K562 (cell line): ENCODE measurements around the gene MBD6. TPM values are rescaled to one million over a fixed set of nuclear protein-coding genes. Genes with fewer than 3 reads are reported as not detected.

ENCODE experiments used
- ATAC-seq: fragments of 200-7000 bp; cut with Tn5 transposase; 3 replicates; pipeline ENCODE4 v1.9.1; 2020; ENCODE audit warnings: moderate library complexity
- BruUV-seq: library from RNA; stranded (reverse); fragments of 400-500 nt; replicated peaks from 2 replicates; lab custom pipeline; 2021; lab: Mats Ljungman, UMichigan
- CTCF ChIA-PET: fragments of 300-600 bp; formaldehyde crosslinking; extraction: SDS; loops from one replicate; lab custom pipeline; 2021; ENCODE audit warnings: low intra/inter-chr PET ratio; lab: Yijun Ruan, JAX
- POLR2A ChIA-PET: fragments of 300-600, 350-650 bp; sonication (Branson Sonifier 250); formaldehyde crosslinking; extraction: SDS; loops from one replicate; lab custom pipeline; 2021; ENCODE audit warnings: antibody characterized with exemption, inconsistent platforms; lab: Yijun Ruan, JAX
- DNase-seq, 4 experiments: peaks; one replicate each; pipeline versions ENCODE4 v3.0.0 to v3.0.0-alpha.2; 2011 to 2018; ENCODE audit warnings: low spot score in 3 of 4, mixed read lengths in 3 of 4; ENCODE audit errors: extremely low read depth in 1 of 4
- FAIRE-seq: peaks from 2 replicates; lab custom pipeline; 2011; peaks lifted over from hg19 to GRCh38; lab: Jason Lieb, UNC
- H2AFZ ChIP-seq: 2 replicates; pipeline ENCODE4 v1.6.0; 2011; ENCODE audit warnings: low read depth, low read length, control low read depth, inconsistent platforms
- H3K27ac ChIP-seq: fragments of 200-600 bp; 3 replicates; pipeline ENCODE4 v1.8.0; 2011; ENCODE audit warnings: low read depth, mild to moderate bottlenecking, control low read depth, inconsistent platforms, low read length, moderate library complexity, mixed read lengths; ENCODE audit errors: extremely low read depth
- H3K27me3 ChIP-seq, 2 experiments: fragments of 300-600 bp in 1 of 2; 2 replicates in 1 of 2; 3 replicates in 1 of 2; pipeline versions ENCODE4 v1.6.0 to v1.8.0; 2011; ENCODE audit warnings: inconsistent platforms in 2 of 2, low read length in 2 of 2, mild to moderate bottlenecking in 1 of 2, mixed read lengths in 1 of 2, moderate library complexity in 1 of 2; ENCODE audit not compliant: control insufficient read depth in 2 of 2, insufficient read depth in 2 of 2
- H3K36me3 ChIP-seq: fragments of 300-600 bp; 3 replicates; pipeline ENCODE4 v1.8.0; 2011; ENCODE audit warnings: mild to moderate bottlenecking, low read length, inconsistent platforms; ENCODE audit not compliant: control insufficient read depth, insufficient read depth
- H3K4me1 ChIP-seq, 2 experiments: fragments of 200-600 bp in 1 of 2; replicated peaks in 1 of 2; 2 replicates in 1 of 2; 3 replicates in 1 of 2; pipeline versions ENCODE4 v1.5.1 to v1.8.0; 2011; ENCODE audit warnings: inconsistent platforms in 2 of 2, low read length in 2 of 2, mild to moderate bottlenecking in 1 of 2, mixed read lengths in 1 of 2, moderate library complexity in 1 of 2; ENCODE audit not compliant: control insufficient read depth in 2 of 2, insufficient read depth in 2 of 2
- H3K4me2 ChIP-seq: 2 replicates; pipeline ENCODE4 v1.6.1; 2011; ENCODE audit warnings: low read length, control low read depth, inconsistent platforms, mixed read lengths; ENCODE audit not compliant: insufficient read depth
- H3K4me3 ChIP-seq: fragments of 200-600 bp; sonication (generic), shearing (Covaris generic); 2 replicates; pipeline ENCODE4 v1.5.1; 2016; ENCODE audit warnings: control low read depth, inconsistent platforms
- H3K79me2 ChIP-seq: fragments of 200-600 bp; 3 replicates; pipeline ENCODE4 v1.8.0; 2011; ENCODE audit warnings: low read length, inconsistent platforms; ENCODE audit not compliant: control insufficient read depth, insufficient read depth
- H3K9ac ChIP-seq, 2 experiments: 2 replicates each; pipeline versions ENCODE4 v1.6.0 to v1.6.1; 2011; ENCODE audit warnings: low read depth in 2 of 2, low read length in 2 of 2, control low read depth in 1 of 2, inconsistent platforms in 1 of 2, mild to moderate bottlenecking in 1 of 2, mixed read lengths in 1 of 2; ENCODE audit not compliant: insufficient read depth in 1 of 2
- H3K9me1 ChIP-seq: one replicate; pipeline ENCODE4 v1.6.0; 2011; ENCODE audit warnings: inconsistent platforms, mild to moderate bottlenecking, low read length, moderate library complexity; ENCODE audit not compliant: control insufficient read depth, insufficient read depth
- H3K9me3 ChIP-seq: replicated peaks from 2 replicates; pipeline ENCODE4 v1.5.1; 2011; ENCODE audit warnings: low read depth, low read length, inconsistent platforms; ENCODE audit not compliant: control insufficient read depth, insufficient read depth
- H4K20me1 ChIP-seq: replicated peaks from 2 replicates; pipeline ENCODE4 v1.6.1; 2011; ENCODE audit warnings: low read length, inconsistent platforms, mixed read lengths; ENCODE audit not compliant: control insufficient read depth, insufficient read depth
- ARID2 ChIP-seq: fragments of 450-650 bp; IDR thresholded peaks from 2 replicates; pipeline ENCODE4 v1.6.1; 2017; ENCODE audit warnings: antibody characterized with exemption, mild to moderate bottlenecking
- DMBX1 ChIP-seq: fragments of 250-450 bp; sonication (Bioruptor Pico); IDR thresholded peaks from 2 replicates; pipeline ENCODE4 v1.8.0; 2022; ENCODE audit warnings: inconsistent platforms, mild to moderate bottlenecking, moderate library complexity, borderline replicate concordance
- FOXK2 ChIP-seq, 2 experiments: fragments of 450-650 bp; IDR thresholded peaks in 1 of 2; conservative IDR thresholded peaks in 1 of 2; 2 replicates each; pipeline ENCODE4 v1.6.1; 2016; ENCODE audit warnings: low read depth in 2 of 2, mild to moderate bottlenecking in 1 of 2
- HDAC1 ChIP-seq, 2 experiments: fragments of 450-650 bp; IDR thresholded peaks; 2 replicates each; pipeline ENCODE4 v1.6.1; 2016 to 2017; ENCODE audit warnings: inconsistent platforms in 1 of 2, mild to moderate bottlenecking in 1 of 2, moderate library complexity in 1 of 2
- HLTF ChIP-seq: fragments of 450-650 bp; IDR thresholded peaks from 2 replicates; pipeline ENCODE4 v1.6.1; 2016
- MEIS2 ChIP-seq: fragments of 450-650 bp; IDR thresholded peaks from 2 replicates; pipeline ENCODE4 v1.6.1; 2014; ENCODE audit warnings: mild to moderate bottlenecking; ENCODE audit not compliant: partially characterized antibody
- NFRKB ChIP-seq: fragments of 450-650 bp; IDR thresholded peaks from 2 replicates; pipeline ENCODE4 v1.6.1; 2016; ENCODE audit warnings: low read depth
- RBFOX2 ChIP-seq: fragments of 200-400 bp; formaldehyde crosslinking; IDR thresholded peaks from 2 replicates; pipeline ENCODE4 v1.6.1; 2017; ENCODE audit warnings: low read depth, mild to moderate bottlenecking, low read length, moderate library complexity
- SMARCA5 ChIP-seq: fragments of 450-650 bp; IDR thresholded peaks from 2 replicates; pipeline ENCODE4 v1.6.1; 2016
- SRF ChIP-seq, 2 experiments: fragments of 250-450, 450-650 bp in 1 of 2; sonication (Bioruptor Pico) in 1 of 2; sonication (generic) in 1 of 2; formaldehyde crosslinking; IDR thresholded peaks; 2 replicates each; pipeline versions ENCODE4 v1.5.0 to v1.5.1; 2020 to 2022; ENCODE audit warnings: mild to moderate bottlenecking in 1 of 2, missing genetic modification reagents in 1 of 2
- ZFX ChIP-seq: sonication (generic); formaldehyde crosslinking; IDR thresholded peaks from 2 replicates; pipeline ENCODE4 v1.8.0; 2022; ENCODE audit warnings: mild to moderate bottlenecking, missing genetic modification reagents, moderate library complexity
- ZNF717 ChIP-seq: fragments of 250-450 bp; sonication (Bioruptor Pico); IDR thresholded peaks from 2 replicates; pipeline ENCODE4 v1.5.0; 2021
- WGBS: fragments of 100-300 bp; shearing (Covaris generic); methylation state at CpG from one replicate; pipeline ENCODE4 v1.1.6; 2016; ENCODE audit warnings: low coverage, mixed read lengths; ENCODE audit not compliant: insufficient coverage; ENCODE audit errors: missing lambda C conversion rate; 5-methylcytosine and 5-hydroxymethylcytosine counted together
- in situ Hi-C: fragments of 300-500 bp; cut with MboI; formaldehyde crosslinking; loops from 4 replicates; pipeline ENCODE4 v1.15.0; 2018; ENCODE audit warnings: inconsistent platforms, mixed read lengths
- intact Hi-C: fragments of 100-400 bp; cut with micrococcal nuclease; formaldehyde crosslinking; loops from 2 replicates; pipeline ENCODE4 v1.14.2; 2022
- polyA plus RNA-seq, 8 experiments: library from polyadenylated mRNA; depleted of rRNA in 4 of 8; stranded (reverse) in 5 of 8; unstranded in 3 of 8; fragments of >200 nt; fragmentation: Nextera tagmentation in 2 of 8; fragmentation: Illumina TruSeq in 1 of 8; extraction: Ambion mirVana in 2 of 8; extraction: Trizol in 1 of 8; gene quantifications; 2 replicates each; pipeline versions ENCODE4 v1.2.1 to v1.2.3, GENCODE V29; 2011 to 2014; ENCODE audit warnings: inconsistent platforms in 1 of 8, missing spikeins in 1 of 8
- total RNA-seq, 7 experiments: library from RNA; depleted of rRNA in 6 of 7; stranded (reverse); fragments of >200 nt in 6 of 7; fragmentation: Illumina TruSeq in 2 of 7; extraction: Trizol in 2 of 7; gene quantifications; 2 replicates each; pipeline versions ENCODE4 v1.2.1 to v1.2.3, GENCODE V29; 2011 to 2021; ENCODE audit warnings: low replicate concordance in 1 of 7
- TF ChIP-seq, protein P1 (sequence below), 3 experiments: fragments of 200-800 bp in 1 of 3; fragments of 250-450 bp in 1 of 3; fragments of 450-650 bp in 1 of 3; sonication (Bioruptor Pico) in 1 of 3; sonication (Bioruptor generic) in 1 of 3; formaldehyde crosslinking in 1 of 3; IDR thresholded peaks; 2 replicates each; pipeline versions ENCODE4 v1.6.1 to v1.8.0; 2016 to 2022; ENCODE audit warnings: mild to moderate bottlenecking in 2 of 3, missing genetic modification characterization in 2 of 3, missing compliant biosample characterization in 1 of 3, moderate library complexity in 1 of 3
- TF ChIP-seq, protein P2 (sequence below): fragments of 250-450 bp; sonication (Bioruptor Pico); IDR thresholded peaks from 2 replicates; pipeline ENCODE4 v1.5.0; 2021

MBD6 gene
- total and polyA plus RNA-seq, 9 of the 15 experiments (the other 6 are each of a cell fraction or from before 2014, with no cell fraction given): 2.0 to 54.8 (median 3.8) TPM

DNA sequence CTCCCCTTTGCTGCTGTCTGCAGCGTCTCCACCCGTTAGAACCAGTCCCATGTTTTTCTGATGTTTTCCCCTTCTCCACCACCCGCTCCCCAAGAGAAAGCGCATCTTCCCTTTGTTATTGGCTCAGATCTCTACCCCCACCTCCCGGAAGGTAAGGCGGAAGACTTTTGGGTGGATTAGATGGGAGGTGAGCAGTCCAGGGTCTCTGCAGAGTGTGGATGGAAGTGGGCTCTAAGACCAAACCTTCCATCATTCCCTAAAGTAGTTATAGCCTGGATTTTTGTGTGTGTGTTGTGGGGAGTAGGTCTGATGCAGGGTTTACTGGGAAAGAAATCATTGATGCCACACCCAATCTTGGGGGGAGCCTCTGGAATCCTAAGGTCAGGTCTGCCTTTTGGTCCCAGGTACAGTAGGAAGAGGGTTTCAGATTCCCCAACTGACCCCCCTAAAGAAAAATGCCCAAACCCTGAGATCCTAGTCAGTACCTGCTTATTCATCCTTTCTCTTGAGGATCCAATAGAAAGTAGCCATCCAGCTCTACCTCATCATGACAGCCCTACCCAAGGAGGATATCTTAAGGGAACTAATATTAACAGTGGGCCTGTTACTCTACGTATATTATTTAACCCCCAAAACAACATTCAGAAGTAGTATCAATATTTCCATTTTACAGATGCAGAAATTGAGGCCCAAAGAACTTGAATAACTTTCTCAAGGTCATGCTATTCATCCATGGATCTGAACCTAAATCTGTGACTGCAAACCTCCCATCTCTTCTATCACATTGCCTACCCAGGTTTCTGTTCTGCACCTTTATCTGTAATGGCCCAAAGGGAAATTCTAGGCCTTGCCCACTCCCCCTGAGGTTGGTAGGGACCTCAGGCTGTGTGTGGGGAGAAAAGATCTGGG, 28.3 kb downstream of the MBD6 start (continued):
- TF ChIP-seq ARID2 (no peak), ZNF717 (CRISPR knock-in tag) (no peak)

DNA sequence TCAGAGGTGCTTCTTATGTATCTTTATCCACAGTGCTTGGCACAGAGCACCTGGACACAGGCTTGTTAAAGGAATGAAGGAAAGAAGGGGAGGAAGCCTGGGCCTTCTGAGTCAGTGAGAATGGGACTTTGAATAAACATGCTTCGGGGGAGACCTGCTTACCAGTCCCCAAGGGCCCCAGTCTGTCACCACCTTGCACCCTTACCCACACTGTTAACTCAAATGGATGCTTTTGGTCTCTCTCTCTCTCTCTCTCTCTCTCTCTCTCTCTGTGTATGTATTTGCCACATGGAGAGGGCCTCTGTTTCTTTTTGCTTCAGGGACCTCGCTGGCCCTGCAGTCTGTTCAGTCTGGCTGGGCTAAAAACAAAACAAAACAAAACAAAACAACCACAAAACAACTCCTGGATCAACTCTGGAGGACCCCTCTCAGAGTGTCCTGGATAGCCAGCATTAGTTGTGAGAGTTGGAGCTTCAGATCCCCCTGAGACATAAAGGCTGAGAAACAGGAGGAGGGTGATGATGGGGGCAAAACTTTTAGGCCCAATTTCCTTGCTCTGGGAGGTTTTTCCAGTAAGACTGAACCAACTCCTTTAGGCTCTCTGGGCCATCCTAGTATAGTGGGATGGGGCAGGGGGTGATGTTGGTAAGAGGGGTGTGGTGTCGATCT, 29.1 kb downstream of the MBD6 start:
- peak overlapping the region; percentile 90 for H3K27ac ChIP-seq
- 0 out of 4 replicates have a peak, but pooled peaks of 1 of the 2 experiments have one; percentile 6 for TF ChIP-seq SRF (CRISPR knock-in tag; IDR thresholded peaks at IDR 0.05)
- TF ChIP-seq HDAC1 (IDR thresholded peaks at IDR 0.05): 0 out of 4 replicates have a peak, but pooled peaks of 1 of the 2 experiments have one; percentile 9
- TF ChIP-seq RBFOX2: 0 out of 2 replicates have a peak, but pooled peaks have one; percentile 27
- peak; percentile 54 for TF ChIP-seq ZFX (CRISPR knock-in tag)
- TF ChIP-seq FOXK2 (conservative IDR thresholded peaks at IDR 0.05 in 1 of 2, IDR thresholded peaks at IDR 0.05 in 1 of 2; ENCODE audit: low read depth in 2 of 2): 0 out of 4 replicates have a peak, but pooled peaks of 1 of the 2 experiments have one; percentile 14
- TF ChIP-seq, protein P1, sequence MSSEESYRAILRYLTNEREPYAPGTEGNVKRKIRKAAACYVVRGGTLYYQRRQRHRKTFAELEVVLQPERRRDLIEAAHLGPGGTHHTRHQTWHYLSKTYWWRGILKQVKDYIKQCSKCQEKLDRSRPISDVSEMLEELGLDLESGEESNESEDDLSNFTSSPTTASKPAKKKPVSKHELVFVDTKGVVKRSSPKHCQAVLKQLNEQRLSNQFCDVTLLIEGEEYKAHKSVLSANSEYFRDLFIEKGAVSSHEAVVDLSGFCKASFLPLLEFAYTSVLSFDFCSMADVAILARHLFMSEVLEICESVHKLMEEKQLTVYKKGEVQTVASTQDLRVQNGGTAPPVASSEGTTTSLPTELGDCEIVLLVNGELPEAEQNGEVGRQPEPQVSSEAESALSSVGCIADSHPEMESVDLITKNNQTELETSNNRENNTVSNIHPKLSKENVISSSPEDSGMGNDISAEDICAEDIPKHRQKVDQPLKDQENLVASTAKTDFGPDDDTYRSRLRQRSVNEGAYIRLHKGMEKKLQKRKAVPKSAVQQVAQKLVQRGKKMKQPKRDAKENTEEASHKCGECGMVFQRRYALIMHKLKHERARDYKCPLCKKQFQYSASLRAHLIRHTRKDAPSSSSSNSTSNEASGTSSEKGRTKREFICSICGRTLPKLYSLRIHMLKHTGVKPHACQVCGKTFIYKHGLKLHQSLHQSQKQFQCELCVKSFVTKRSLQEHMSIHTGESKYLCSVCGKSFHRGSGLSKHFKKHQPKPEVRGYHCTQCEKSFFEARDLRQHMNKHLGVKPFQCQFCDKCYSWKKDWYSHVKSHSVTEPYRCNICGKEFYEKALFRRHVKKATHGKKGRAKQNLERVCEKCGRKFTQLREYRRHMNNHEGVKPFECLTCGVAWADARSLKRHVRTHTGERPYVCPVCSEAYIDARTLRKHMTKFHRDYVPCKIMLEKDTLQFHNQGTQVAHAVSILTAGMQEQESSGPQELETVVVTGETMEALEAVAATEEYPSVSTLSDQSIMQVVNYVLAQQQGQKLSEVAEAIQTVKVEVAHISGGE (CRISPR knock-in tag; IDR thresholded peaks at IDR 0.05): peak in 1 of 3 experiments; percentile 6; a peak in 1 of 6 replicates
- 0 out of 2 replicates have a peak, but pooled peaks have one; percentile 13 for TF ChIP-seq NFRKB
- no peak for TF ChIP-seq SMARCA5
- TF ChIP-seq, protein P2, sequence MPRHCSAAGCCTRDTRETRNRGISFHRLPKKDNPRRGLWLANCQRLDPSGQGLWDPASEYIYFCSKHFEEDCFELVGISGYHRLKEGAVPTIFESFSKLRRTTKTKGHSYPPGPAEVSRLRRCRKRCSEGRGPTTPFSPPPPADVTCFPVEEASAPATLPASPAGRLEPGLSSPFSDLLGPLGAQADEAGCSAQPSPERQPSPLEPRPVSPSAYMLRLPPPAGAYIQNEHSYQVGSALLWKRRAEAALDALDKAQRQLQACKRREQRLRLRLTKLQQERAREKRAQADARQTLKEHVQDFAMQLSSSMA (CRISPR knock-in tag): no peak
- 0 out of 2 replicates have a peak, but pooled peaks have one; percentile 65 for TF ChIP-seq HLTF
- TF ChIP-seq MEIS2: peak; percentile 7
- no peak for TF ChIP-seq DMBX1 (CRISPR knock-in tag)

More for the DNA sequence above, 29.1 kb downstream of the MBD6 start:
- H3K4me1 ChIP-seq: peaks cover 52 to 61% of the 10 kb centered on the region in 2 experiments
- H3K4me3 ChIP-seq: peak overlapping the region; percentile 69
- H4K20me1 ChIP-seq: no peaks in the 10 kb centered on the region
- no peaks in the 10 kb centered on the region for H3K27me3 ChIP-seq
- H3K36me3 ChIP-seq: peaks cover 14% of the 10 kb centered on the region
- ChIA-PET CTCF (no interaction called here), POLR2A (interaction anchor here (0.5 to 4.2 kb wide), 12 partner anchors 9 to 241 kb away, joined by 3 to 38 read pairs (median 4); partner anchors contain the start of genes DDIT3, EEF1AKMT3 and METTL1)
- peak; percentile 5 for ATAC-seq
- intact Hi-C loops: loop anchor here (2.0 kb wide), 1 partner anchor 13 kb away; no protein-coding TSS in a partner anchor
- H3K4me2 ChIP-seq: peak overlapping the region; percentile 89
- no peak for FAIRE-seq
- H3K79me2 ChIP-seq: peaks cover 58% of the 10 kb centered on the region
- in situ Hi-C loops: no loop called here
- no TSS peak for BruUV-seq
- H3K9me1 ChIP-seq: no peaks in the 10 kb centered on the region
- H2AFZ ChIP-seq: no peak overlapping the region; the same call in 1 of the 2 replicates
- no peaks in the 10 kb centered on the region for H3K9me3 ChIP-seq
- 8% methylated on average over 3 of the region's 3 CpGs for WGBS
- peak overlapping the region; percentile 72; a peak in 3 of 4 replicates for H3K9ac ChIP-seq
- peak in 2 of 4 experiments; percentile 28 to 35 for DNase-seq
